Astrocyte (in vitro differentiated cells and primary cell): Measurements from ENCODE around the gene NR5A1. TPM values are rescaled to one million over a fixed set of nuclear protein-coding genes. Genes with fewer than 3 reads are reported as not detected.
A peak's percentile ranks its signal among the peaks of the same experiment; 100 is the strongest.

Experiments
- DNase-seq: peaks from one replicate; pipeline ENCODE4 v3.0.0-alpha.2; 2010; ENCODE audit warnings: low read depth
- FAIRE-seq: peaks from 2 replicates; lab custom pipeline; 2011; peaks lifted over from hg19 to GRCh38; lab: Jason Lieb, UNC
- H2AFZ ChIP-seq: 2 replicates; pipeline ENCODE4 v1.6.0; 2012; ENCODE audit warnings: low read depth, low read length, inconsistent platforms
- H3K27ac ChIP-seq: 2 replicates; pipeline ENCODE4 v1.5.1; 2011; ENCODE audit warnings: low read depth, low read length, inconsistent platforms
- H3K27me3 ChIP-seq: 2 replicates; pipeline ENCODE4 v1.6.0; 2011; ENCODE audit warnings: low read length, inconsistent platforms; ENCODE audit not compliant: insufficient read depth
- H3K36me3 ChIP-seq: 2 replicates; pipeline ENCODE4 v1.5.1; 2011; ENCODE audit warnings: low read length, inconsistent platforms; ENCODE audit not compliant: insufficient read depth
- H3K4me1 ChIP-seq: 2 replicates; pipeline ENCODE4 v1.5.1; 2011; ENCODE audit warnings: low read length, inconsistent platforms; ENCODE audit not compliant: insufficient read depth
- H3K4me2 ChIP-seq: 2 replicates; pipeline ENCODE4 v1.6.0; 2012; ENCODE audit warnings: low read length, inconsistent platforms
- H3K4me3 ChIP-seq: 2 replicates; pipeline ENCODE4 v1.5.1; 2011; ENCODE audit warnings: low read depth, mild to moderate bottlenecking, low read length, inconsistent platforms; ENCODE audit not compliant: insufficient read depth
- H3K79me2 ChIP-seq: 2 replicates; pipeline ENCODE4 v1.6.0; 2012; ENCODE audit warnings: mild to moderate bottlenecking, low read length, inconsistent platforms; ENCODE audit not compliant: insufficient read depth
- H3K9ac ChIP-seq: 2 replicates; pipeline ENCODE4 v1.6.0; 2012; ENCODE audit warnings: mild to moderate bottlenecking, low read length, inconsistent platforms
- H3K9me3 ChIP-seq: 2 replicates; pipeline ENCODE4 v1.5.1; 2012; ENCODE audit warnings: low read depth, mild to moderate bottlenecking, low read length, inconsistent platforms; ENCODE audit not compliant: insufficient read depth
- H4K20me1 ChIP-seq: 2 replicates; pipeline ENCODE4 v1.6.0; 2012; ENCODE audit warnings: low read length, inconsistent platforms; ENCODE audit not compliant: insufficient read depth
- H3K27ac Mint-ChIP-seq: one replicate; pipeline ENCODE4 v1.8.0; 2021; ENCODE audit warnings: mild to moderate bottlenecking, mixed read lengths; ENCODE audit not compliant: unreplicated experiment
- H3K27me3 Mint-ChIP-seq: one replicate; pipeline ENCODE4 v1.8.0; 2021; ENCODE audit warnings: low read depth, mixed read lengths; ENCODE audit not compliant: unreplicated experiment
- H3K36me3 Mint-ChIP-seq: one replicate; pipeline ENCODE4 v1.8.0; 2021; ENCODE audit warnings: low read depth, mixed read lengths; ENCODE audit not compliant: unreplicated experiment
- H3K4me1 Mint-ChIP-seq: one replicate; pipeline ENCODE4 v1.8.0; 2021; ENCODE audit warnings: low read depth, mixed read lengths; ENCODE audit not compliant: unreplicated experiment
- H3K4me3 Mint-ChIP-seq: one replicate; pipeline ENCODE4 v1.8.0; 2021; ENCODE audit warnings: mild to moderate bottlenecking, moderate library complexity, mixed read lengths; ENCODE audit not compliant: unreplicated experiment
- H3K9me3 Mint-ChIP-seq: one replicate; pipeline ENCODE4 v1.8.0; 2021; ENCODE audit warnings: mild to moderate bottlenecking, mixed read lengths; ENCODE audit not compliant: unreplicated experiment
- CTCF ChIP-seq: IDR thresholded peaks from 2 replicates; pipeline ENCODE4 v1.5.1; 2011; ENCODE audit warnings: low read depth, mild to moderate bottlenecking, inconsistent platforms, low read length, moderate library complexity; ENCODE audit not compliant: insufficient read depth
- EZH2 ChIP-seq: IDR thresholded peaks from 2 replicates; pipeline ENCODE4 v1.6.1; 2012; ENCODE audit warnings: mild to moderate bottlenecking, low read length, inconsistent platforms; ENCODE audit not compliant: insufficient read depth
- total RNA-seq: library from RNA; stranded (reverse); gene quantifications from 2 replicates; pipeline ENCODE4 v1.2.1, GENCODE V29; 2021

Gene NR5A1
- total RNA-seq, 1 donor from 2014 or later = not detected

GRCh38 chr9:124452326-124452725, 54.9 kb downstream of the NR5A1 start:
- Histone ChIP-seq H3K27ac (no peak overlapping the region), H3K36me3 (no peaks in the 10 kb centered on the region), H3K4me1 (peaks cover 8% of the 10 kb centered on the region), H3K79me2 (no peaks in the 10 kb centered on the region), H3K4me2 (no peak overlapping the region), H4K20me1 (no peaks in the 10 kb centered on the region), H2AFZ (no peak overlapping the region), H3K4me3 (no peak overlapping the region), H3K9ac (no peak overlapping the region), H3K27me3 (peaks cover 31% of the 10 kb centered on the region), H3K9me3 (peaks cover 2% of the 10 kb centered on the region)
- no peak for TF ChIP-seq CTCF
- no peak for TF ChIP-seq EZH2
- no peak overlapping the region for H3K27ac Mint-ChIP-seq
- H3K36me3 Mint-ChIP-seq = no peaks in the 10 kb centered on the region
- no peaks in the 10 kb centered on the region for H3K4me1 Mint-ChIP-seq
- H3K4me3 Mint-ChIP-seq = no peak overlapping the region
- peaks cover 2% of the 10 kb centered on the region for H3K9me3 Mint-ChIP-seq
- H3K27me3 Mint-ChIP-seq = peaks cover 61% of the 10 kb centered on the region
- DNase-seq = no peak
- no peak for FAIRE-seq

- no peak for FAIRE-seq
- peak overlapping the region; percentile 88 for H3K4me2 ChIP-seq
Observed at GRCh38 chr9:124450931-124451661, 56.1 kb downstream of the NR5A1 start.

More at GRCh38 chr9:124450931-124451661, 56.1 kb downstream of the NR5A1 start:
- peaks cover 2% of the 10 kb centered on the region for H3K9me3 ChIP-seq
- H3K27ac Mint-ChIP-seq = no peak overlapping the region
- DNase-seq = no peak
- no peaks in the 10 kb centered on the region for H4K20me1 ChIP-seq
- H3K79me2 ChIP-seq = no peaks in the 10 kb centered on the region
- no peaks in the 10 kb centered on the region for H3K4me1 Mint-ChIP-seq
- peaks cover 51% of the 10 kb centered on the region for H3K27me3 Mint-ChIP-seq
- no peak overlapping the region for H3K27ac ChIP-seq
- peak overlapping the region; percentile 48 for H3K4me3 ChIP-seq
- peak overlapping the region; percentile 84 for H2AFZ ChIP-seq
- peaks cover 2% of the 10 kb centered on the region for H3K9me3 Mint-ChIP-seq
- H3K4me3 Mint-ChIP-seq = no peak overlapping the region
- no peaks in the 10 kb centered on the region for H3K36me3 ChIP-seq
- no peaks in the 10 kb centered on the region for H3K36me3 Mint-ChIP-seq
- peak; percentile 17 for TF ChIP-seq EZH2
- TF ChIP-seq CTCF = no peak
- peaks cover 8% of the 10 kb centered on the region for H3K4me1 ChIP-seq
- H3K27me3 ChIP-seq = peaks cover 31% of the 10 kb centered on the region
- no peak overlapping the region for H3K9ac ChIP-seq
